ENCODE results near the gene CTSH. TPM values are rescaled to one million over a fixed set of nuclear protein-coding genes. Genes with fewer than 3 reads are reported as not detected.

Gene CTSH
- total and polyA plus RNA-seq, 2 of the 13 experiments (the other 11 are each of a cell fraction or from before 2014, with no cell fraction given): 265 to 653 TPM

- TF ChIP-seq ZNF430 (CRISPR knock-in tag; IDR thresholded peaks at IDR 0.05) (no peak), PAWR (CRISPR knock-in tag; IDR thresholded peaks at IDR 0.05; ENCODE audit: borderline replicate concordance) (no peak), ARNTL (CRISPR knock-in tag; IDR thresholded peaks at IDR 0.05) (0 out of 2 replicates have a peak, but pooled peaks have one; percentile 64), AGO2 (optimal IDR thresholded peaks at IDR 0.05; ENCODE audit: low read depth, low read length) (no peak)
These were observed 34.8 kb upstream of the CTSH start (continued) for GRCh38 chr15:78979456-78980320.

DNA sequence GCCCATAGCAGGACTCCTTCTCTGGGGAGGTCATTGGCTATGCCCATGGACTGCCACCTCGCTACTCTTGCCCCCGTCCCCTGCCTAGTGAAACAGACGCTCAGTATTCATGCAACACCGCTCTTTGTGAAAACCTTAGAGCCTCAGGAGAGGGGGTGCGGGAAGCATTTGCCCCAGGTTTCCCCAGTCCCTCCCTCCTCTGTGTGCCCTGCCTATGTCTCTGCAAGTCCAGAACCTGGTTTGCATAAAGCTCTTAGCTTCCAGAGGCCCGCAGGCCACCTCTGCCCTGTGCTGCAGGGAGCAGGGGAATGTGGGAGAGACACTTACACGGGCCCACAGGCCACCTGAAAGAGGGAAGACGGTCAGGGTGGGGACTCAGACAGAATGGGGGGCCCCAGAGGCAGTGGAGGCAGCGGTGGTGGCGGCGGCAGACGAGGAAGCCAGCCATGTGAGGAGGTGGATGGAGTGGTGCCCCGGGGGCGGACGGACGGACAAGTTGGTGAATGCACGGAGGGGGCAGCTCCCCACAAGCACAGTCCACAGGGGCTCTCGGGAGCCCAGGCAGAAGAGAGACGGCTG lies 33.8 kb upstream of the CTSH start:
- POLR2A ChIA-PET: interaction anchor here (1.2 to 2.1 kb wide), 6 partner anchors 9 to 66 kb away, joined by 3 to 20 read pairs (median 6); no protein-coding TSS in a partner anchor
- ATAC-seq: no peak
- in situ Hi-C loops (cut with HindIII; ENCODE audit: extremely low pct_ligation_motif_present, low pct_unique_long_range_greater_than_20kb): no loop called here
- TF ChIP-seq ZNF446 (CRISPR knock-in tag; IDR thresholded peaks at IDR 0.05) (no peak), ZNF615 (CRISPR knock-in tag; IDR thresholded peaks at IDR 0.05; ENCODE audit: borderline replicate concordance) (no peak), HOXA5 (CRISPR knock-in tag; IDR thresholded peaks at IDR 0.05) (no peak), SMAD9 (CRISPR knock-in tag; IDR thresholded peaks at IDR 0.05) (no peak), ZNF280B (CRISPR knock-in tag; IDR thresholded peaks at IDR 0.05; ENCODE audit: borderline replicate concordance) (0 out of 2 replicates have a peak, but pooled peaks have one; percentile 11), FOSL1 (CRISPR knock-in tag; IDR thresholded peaks at IDR 0.05; ENCODE audit: borderline replicate concordance) (no peak), GFI1 (CRISPR knock-in tag; IDR thresholded peaks at IDR 0.05; ENCODE audit: borderline replicate concordance) (no peak), HIC2 (CRISPR knock-in tag; IDR thresholded peaks at IDR 0.05; ENCODE audit: low read depth) (no peak), KDM6A (CRISPR knock-in tag; IDR thresholded peaks at IDR 0.05; ENCODE audit: low read depth) (no peak)
- TF ChIP-seq, protein P1, sequence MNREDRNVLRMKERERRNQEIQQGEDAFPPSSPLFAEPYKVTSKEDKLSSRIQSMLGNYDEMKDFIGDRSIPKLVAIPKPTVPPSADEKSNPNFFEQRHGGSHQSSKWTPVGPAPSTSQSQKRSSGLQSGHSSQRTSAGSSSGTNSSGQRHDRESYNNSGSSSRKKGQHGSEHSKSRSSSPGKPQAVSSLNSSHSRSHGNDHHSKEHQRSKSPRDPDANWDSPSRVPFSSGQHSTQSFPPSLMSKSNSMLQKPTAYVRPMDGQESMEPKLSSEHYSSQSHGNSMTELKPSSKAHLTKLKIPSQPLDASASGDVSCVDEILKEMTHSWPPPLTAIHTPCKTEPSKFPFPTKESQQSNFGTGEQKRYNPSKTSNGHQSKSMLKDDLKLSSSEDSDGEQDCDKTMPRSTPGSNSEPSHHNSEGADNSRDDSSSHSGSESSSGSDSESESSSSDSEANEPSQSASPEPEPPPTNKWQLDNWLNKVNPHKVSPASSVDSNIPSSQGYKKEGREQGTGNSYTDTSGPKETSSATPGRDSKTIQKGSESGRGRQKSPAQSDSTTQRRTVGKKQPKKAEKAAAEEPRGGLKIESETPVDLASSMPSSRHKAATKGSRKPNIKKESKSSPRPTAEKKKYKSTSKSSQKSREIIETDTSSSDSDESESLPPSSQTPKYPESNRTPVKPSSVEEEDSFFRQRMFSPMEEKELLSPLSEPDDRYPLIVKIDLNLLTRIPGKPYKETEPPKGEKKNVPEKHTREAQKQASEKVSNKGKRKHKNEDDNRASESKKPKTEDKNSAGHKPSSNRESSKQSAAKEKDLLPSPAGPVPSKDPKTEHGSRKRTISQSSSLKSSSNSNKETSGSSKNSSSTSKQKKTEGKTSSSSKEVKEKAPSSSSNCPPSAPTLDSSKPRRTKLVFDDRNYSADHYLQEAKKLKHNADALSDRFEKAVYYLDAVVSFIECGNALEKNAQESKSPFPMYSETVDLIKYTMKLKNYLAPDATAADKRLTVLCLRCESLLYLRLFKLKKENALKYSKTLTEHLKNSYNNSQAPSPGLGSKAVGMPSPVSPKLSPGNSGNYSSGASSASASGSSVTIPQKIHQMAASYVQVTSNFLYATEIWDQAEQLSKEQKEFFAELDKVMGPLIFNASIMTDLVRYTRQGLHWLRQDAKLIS (CRISPR knock-in tag; IDR thresholded peaks at IDR 0.05): no peak

More for the DNA sequence above, 33.8 kb upstream of the CTSH start:
- FAIRE-seq: no peak
- Histone ChIP-seq H3K27ac (ENCODE audit: extremely low read length, insufficient read depth, low read length) (no peak overlapping the region), H3K9me3 (ENCODE audit: low read length) (no peaks in the 10 kb centered on the region), H4K20me1 (ENCODE audit: insufficient read depth, low read length) (no peaks in the 10 kb centered on the region), H3K27me3 (ENCODE audit: control insufficient read depth in 1 of 2, insufficient read depth in 2 of 2, low read length in 2 of 2) (no peaks in the 10 kb centered on the region), H3K79me2 (ENCODE audit: insufficient read depth, low read length) (no peaks in the 10 kb centered on the region), H3K4me3 (replicated peaks in 1 of 3; ENCODE audit: insufficient read depth in 1 of 3, low read depth in 2 of 3, low read length in 3 of 3) (no peak overlapping the region), H3K9ac (ENCODE audit: insufficient read depth, low read depth, low read length) (no peak overlapping the region), H3K36me3 (replicated peaks in 1 of 2; ENCODE audit: control insufficient read depth in 1 of 2, insufficient read depth in 2 of 2, low read length in 2 of 2) (no peaks in the 10 kb centered on the region), H3K4me1 (ENCODE audit: insufficient read depth, low read length) (peaks cover 46% of the 10 kb centered on the region), H3K4me2 (ENCODE audit: low read depth, low read length) (no peak overlapping the region), H2AFZ (ENCODE audit: low read length) (no peak overlapping the region)
- CTCF ChIA-PET (ENCODE audit: low intra/inter-chr PET ratio, low total read pairs): interaction anchor here (1.7 to 2.1 kb wide), 2 partner anchors 28 to 69 kb away, joined by 15 to 18 read pairs; no protein-coding TSS in a partner anchor
- BruUV-seq (replicated peaks): no TSS peak
- no peak for DNase-seq (ENCODE audit: low spot score)
- intact Hi-C loops (cut with micrococcal nuclease; ENCODE audit: unreplicated experiment): loop anchor here (1.0 kb wide), 1 partner anchor 68 kb away; no protein-coding TSS in a partner anchor
- WGBS (ENCODE audit: low lambda C conversion rate): 98% methylated on average over 19 of the region's 19 CpGs
